NB4 (cell line): ENCODE data around the gene PDE8B.

Experiments
- MYC ChIP-seq: IDR thresholded peaks from 2 replicates; pipeline ENCODE4 v1.6.1; 2011; ENCODE audit warnings: low read depth, low read length
- POLR2A ChIP-seq: IDR thresholded peaks from 2 replicates; pipeline ENCODE4 v1.6.1; 2011; ENCODE audit warnings: mild to moderate bottlenecking; ENCODE audit not compliant: insufficient read length; ENCODE audit errors: extremely low read depth
- TF ChIP-seq, protein P1 (sequence below): IDR thresholded peaks from one replicate; pipeline ENCODE4 v1.5.1; 2012; ENCODE audit warnings: low read depth, low read length
- TF ChIP-seq, protein P2 (sequence below): IDR thresholded peaks from 2 replicates; pipeline ENCODE4 v1.6.1; 2011; ENCODE audit warnings: low read depth, low read length

DNA sequence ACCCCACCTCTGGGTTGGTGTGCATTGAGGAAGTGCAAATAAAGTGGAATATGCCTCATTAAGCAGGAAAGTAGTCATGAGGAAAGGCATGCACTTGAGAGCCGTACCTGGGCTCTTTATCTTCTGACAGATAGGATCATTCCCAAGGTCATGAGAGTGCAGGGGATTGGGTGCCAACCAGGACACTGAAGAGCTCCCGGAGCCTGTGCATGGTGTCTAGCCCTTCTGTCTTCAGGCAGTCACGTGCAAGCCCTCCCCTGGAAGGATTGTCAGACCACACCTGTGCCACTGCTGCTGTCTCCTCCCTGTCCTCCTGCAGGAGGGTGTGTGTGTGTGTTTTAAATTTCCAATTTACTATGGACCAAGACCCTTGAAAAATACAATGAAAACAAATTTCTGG lies 69.6 kb downstream of the PDE8B start:
- TF ChIP-seq, protein P1, sequence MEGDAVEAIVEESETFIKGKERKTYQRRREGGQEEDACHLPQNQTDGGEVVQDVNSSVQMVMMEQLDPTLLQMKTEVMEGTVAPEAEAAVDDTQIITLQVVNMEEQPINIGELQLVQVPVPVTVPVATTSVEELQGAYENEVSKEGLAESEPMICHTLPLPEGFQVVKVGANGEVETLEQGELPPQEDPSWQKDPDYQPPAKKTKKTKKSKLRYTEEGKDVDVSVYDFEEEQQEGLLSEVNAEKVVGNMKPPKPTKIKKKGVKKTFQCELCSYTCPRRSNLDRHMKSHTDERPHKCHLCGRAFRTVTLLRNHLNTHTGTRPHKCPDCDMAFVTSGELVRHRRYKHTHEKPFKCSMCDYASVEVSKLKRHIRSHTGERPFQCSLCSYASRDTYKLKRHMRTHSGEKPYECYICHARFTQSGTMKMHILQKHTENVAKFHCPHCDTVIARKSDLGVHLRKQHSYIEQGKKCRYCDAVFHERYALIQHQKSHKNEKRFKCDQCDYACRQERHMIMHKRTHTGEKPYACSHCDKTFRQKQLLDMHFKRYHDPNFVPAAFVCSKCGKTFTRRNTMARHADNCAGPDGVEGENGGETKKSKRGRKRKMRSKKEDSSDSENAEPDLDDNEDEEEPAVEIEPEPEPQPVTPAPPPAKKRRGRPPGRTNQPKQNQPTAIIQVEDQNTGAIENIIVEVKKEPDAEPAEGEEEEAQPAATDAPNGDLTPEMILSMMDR = no peak
- TF ChIP-seq POLR2A (no peak), MYC (no peak)
- TF ChIP-seq, protein P2, sequence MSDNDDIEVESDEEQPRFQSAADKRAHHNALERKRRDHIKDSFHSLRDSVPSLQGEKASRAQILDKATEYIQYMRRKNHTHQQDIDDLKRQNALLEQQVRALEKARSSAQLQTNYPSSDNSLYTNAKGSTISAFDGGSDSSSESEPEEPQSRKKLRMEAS = no peak
